AG04450 (cell line): ENCODE data around the gene TLR10. TPM values are rescaled to one million over a fixed set of nuclear protein-coding genes. Genes with fewer than 3 reads are reported as not detected.

Experiments
- CTCF ChIA-PET: fragments of 300-600, 350-600 bp; formaldehyde crosslinking; extraction: SDS; loops from one replicate; lab custom pipeline; 2022; ENCODE audit warnings: antibody characterized with exemption, inconsistent platforms; lab: Charles Lee
- POLR2A ChIA-PET: fragments of 350-600 bp; formaldehyde crosslinking; extraction: SDS; loops from one replicate; lab custom pipeline; 2021; ENCODE audit warnings: antibody characterized with exemption, inconsistent platforms; lab: Yijun Ruan, JAX
- DNase-seq: peaks from one replicate; pipeline ENCODE4 v3.0.0-alpha.2; 2011; ENCODE audit warnings: low read depth, low spot score
- H3K27ac ChIP-seq: one replicate; pipeline ENCODE4 v1.5.1; 2012; ENCODE audit warnings: low read depth, low read length, control low read depth
- H3K27me3 ChIP-seq: one replicate; pipeline ENCODE4 v1.6.0; 2012; ENCODE audit warnings: low read length; ENCODE audit not compliant: control insufficient read depth, insufficient read depth
- H3K4me3 ChIP-seq: 2 replicates; pipeline ENCODE4 v1.5.1; 2011; ENCODE audit warnings: mild to moderate bottlenecking, low read depth, low read length, control low read depth
- H3K9me3 ChIP-seq: 2 replicates; pipeline ENCODE4 v1.5.1; 2012; ENCODE audit warnings: low read length; ENCODE audit not compliant: control insufficient read depth, insufficient read depth
- CTCF ChIP-seq: IDR thresholded peaks from 2 replicates; pipeline ENCODE4 v1.5.1; 2011; ENCODE audit warnings: low read depth, low read length, control low read depth, inconsistent platforms
- polyA plus RNA-seq: library from polyadenylated mRNA; depleted of rRNA; stranded (reverse); fragments of >200 nt; gene quantifications from 2 replicates; pipeline ENCODE4 v1.2.3, GENCODE V29; 2011; rRNA removed
- small RNA-seq: library from RNA; depleted of rRNA; stranded (forward); fragments of <200 nt; gene quantifications from one replicate; pipeline ENCODE3, GENCODE V24; 2012; ENCODE audit warnings: low read depth; ENCODE audit not compliant: insufficient read length

TLR10 gene
- polyA plus RNA-seq, 1 experiment: not detected

GRCh38 chr4:38724475-38724808 is 58.3 kb downstream of the TLR10 start:
- Histone ChIP-seq H3K27me3 (no peaks in the 10 kb centered on the region), H3K9me3 (no peaks in the 10 kb centered on the region), H3K27ac (no peak overlapping the region), H3K4me3 (no peak overlapping the region)
- CTCF ChIA-PET: interaction anchor here (0.6 to 1.5 kb wide), 2 partner anchors 57 to 418 kb away, joined by 3 read pairs; no protein-coding TSS in a partner anchor
- no peak for TF ChIP-seq CTCF
- POLR2A ChIA-PET: no interaction called here
- DNase-seq: no peak

GRCh38 chr4:38723726-38724474 is 58.9 kb downstream of the TLR10 start:
- H3K4me3 ChIP-seq: no peak overlapping the region
- no peaks in the 10 kb centered on the region for H3K9me3 ChIP-seq
- no peaks in the 10 kb centered on the region for H3K27me3 ChIP-seq
- no peak for TF ChIP-seq CTCF
- CTCF ChIA-PET: interaction anchor here (0.6 to 1.9 kb wide), 4 partner anchors 56 to 544 kb away, joined by 3 to 11 read pairs (median 4); no protein-coding TSS in a partner anchor
- no peak overlapping the region for H3K27ac ChIP-seq
- DNase-seq: no peak
- POLR2A ChIA-PET: no interaction called here

GRCh38 chr4:38723114-38723513 is 59.7 kb downstream of the TLR10 start:
- Histone ChIP-seq H3K27me3 (no peaks in the 10 kb centered on the region), H3K9me3 (no peaks in the 10 kb centered on the region), H3K4me3 (no peak overlapping the region), H3K27ac (no peak overlapping the region)
- no peak for DNase-seq
- CTCF ChIA-PET: interaction anchor here (1.0 to 1.9 kb wide), 4 partner anchors 8 to 543 kb away, joined by 3 to 11 read pairs (median 4); no protein-coding TSS in a partner anchor
- no peak for TF ChIP-seq CTCF
- POLR2A ChIA-PET: no interaction called here

Small RNAs within 50 kb of the gene (small RNA-seq; reads per million reads assigned to genes)
- gene RNA5SP158: not detected

Other genes starting within 250 kb of the TLR10 start
- 22.1 and 24.3 TPM in 2 replicates for gene KLF3, start 118.8 kb downstream of the TLR10 start, polyA plus RNA-seq
- 0.88 and 0.93 TPM in 2 replicates for gene TLR1, start 21.8 kb upstream of the TLR10 start, polyA plus RNA-seq
- 2.8 and 3.7 TPM in 2 replicates for gene TLR6, start 73.8 kb upstream of the TLR10 start, polyA plus RNA-seq
- gene FAM114A1, start 84.8 kb upstream of the TLR10 start, polyA plus RNA-seq: 258 and 303 TPM in 2 replicates
- 1.8 and 2.3 TPM in 2 replicates for gene TMEM156, start 249.4 kb upstream of the TLR10 start, polyA plus RNA-seq